ENCODE results near the gene UBE2L3.

Gene UBE2L3

GRCh38 chr22:21650823-21651520, 83.5 kb downstream of the UBE2L3 start:
- no peak for DNase-seq

DNA sequence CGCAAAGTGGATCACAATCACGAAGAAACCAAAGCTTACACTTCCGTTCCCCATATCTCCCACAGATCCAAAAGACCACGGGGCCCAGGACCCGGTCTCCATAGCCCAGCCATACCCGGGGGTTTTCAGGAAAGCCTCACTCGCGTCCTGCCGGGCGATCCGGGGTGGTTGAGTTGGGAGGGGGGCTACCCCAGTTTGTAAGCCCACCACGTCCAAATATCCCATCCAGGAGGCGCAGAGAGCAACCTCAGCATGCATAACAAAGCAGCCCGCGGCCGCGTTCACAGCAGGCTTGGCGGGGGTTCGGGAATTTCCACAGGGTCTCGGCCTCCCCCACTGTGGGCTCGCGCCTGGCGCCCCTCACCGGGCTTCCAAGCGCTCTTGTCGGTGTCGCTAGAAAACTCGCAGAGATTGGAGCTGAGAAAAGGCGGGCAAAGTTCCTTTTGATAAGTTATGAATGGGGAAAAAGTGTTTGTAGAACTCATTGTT, 84.1 kb downstream of the UBE2L3 start:
- DNase-seq, result no peak

DNA sequence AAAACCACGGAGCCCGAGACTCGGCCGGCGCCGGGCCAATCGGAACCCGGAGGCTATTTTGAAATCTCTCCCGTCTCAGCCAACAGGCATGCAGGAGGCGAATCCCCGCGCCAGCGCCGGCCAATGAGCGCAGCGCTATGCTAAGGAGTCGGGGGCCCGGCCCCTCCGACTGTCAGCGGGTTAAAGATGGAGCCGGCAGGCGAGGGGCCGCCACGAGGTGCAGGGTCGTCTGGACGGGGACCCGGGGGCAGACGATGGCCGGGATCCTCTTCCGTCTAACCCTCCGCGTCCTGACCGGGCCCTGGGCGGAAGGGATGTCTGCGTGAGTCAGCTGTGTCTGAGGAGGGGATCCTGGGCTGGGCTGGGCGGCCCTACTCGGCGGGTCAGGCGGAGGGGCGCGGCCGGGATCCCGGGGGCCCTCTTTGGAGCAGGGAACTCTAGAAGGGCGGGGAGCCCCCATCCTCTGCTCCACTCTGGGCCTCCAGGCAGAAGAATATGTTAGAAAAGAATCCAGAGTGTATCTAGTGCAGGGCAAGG, 84.6 kb downstream of the UBE2L3 start:
- peak; percentile 82 for DNase-seq

DNA sequence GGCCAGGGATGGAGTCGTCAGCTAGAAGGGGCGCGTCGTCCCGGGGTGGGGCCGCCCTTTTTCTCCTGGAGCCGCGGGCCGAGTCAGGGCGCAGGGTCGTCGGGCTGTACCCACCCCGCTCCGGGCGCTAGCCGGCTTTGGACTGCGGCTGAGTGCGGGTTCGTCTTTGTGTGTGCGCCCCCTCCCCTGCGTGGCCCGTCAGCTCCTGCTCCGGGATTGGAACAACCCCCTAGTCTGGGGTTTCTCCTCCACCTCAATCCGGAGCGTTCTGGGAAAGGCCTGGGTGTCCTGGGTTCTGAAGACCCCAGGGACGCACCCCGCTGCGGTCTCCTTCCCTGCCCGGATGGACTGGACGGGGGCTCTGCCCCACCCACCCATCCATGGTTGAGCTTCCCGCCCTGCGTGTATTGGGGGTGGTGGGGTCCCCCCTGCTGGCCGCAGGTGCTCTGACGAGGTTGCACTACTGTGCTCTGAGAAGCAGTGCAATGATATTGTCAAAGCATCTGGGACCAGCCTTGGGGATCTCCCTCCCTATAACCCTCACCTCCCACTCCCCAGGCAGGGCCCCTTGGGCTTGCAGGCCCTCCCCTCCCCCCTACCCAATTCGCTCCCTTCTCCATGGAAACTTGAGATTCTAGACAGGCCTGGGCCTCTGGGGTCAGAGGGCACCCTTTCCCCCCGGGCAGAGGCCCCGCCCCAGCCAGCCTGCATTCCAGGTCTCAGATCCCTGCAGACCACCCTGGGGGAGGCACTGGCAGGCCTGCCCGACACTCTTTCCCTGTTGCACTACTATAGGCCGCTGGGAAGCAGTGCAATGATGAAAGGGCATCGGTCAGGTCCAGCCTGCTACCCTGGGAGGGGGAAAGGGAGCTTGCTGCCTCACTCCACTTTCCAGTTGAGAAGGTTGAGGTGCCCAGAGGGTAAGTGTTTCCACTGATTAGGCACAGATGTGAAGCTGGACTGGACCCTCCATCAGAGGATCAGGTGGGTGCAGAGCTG, 85.3 kb downstream of the UBE2L3 start:
- no peak for DNase-seq

DNA sequence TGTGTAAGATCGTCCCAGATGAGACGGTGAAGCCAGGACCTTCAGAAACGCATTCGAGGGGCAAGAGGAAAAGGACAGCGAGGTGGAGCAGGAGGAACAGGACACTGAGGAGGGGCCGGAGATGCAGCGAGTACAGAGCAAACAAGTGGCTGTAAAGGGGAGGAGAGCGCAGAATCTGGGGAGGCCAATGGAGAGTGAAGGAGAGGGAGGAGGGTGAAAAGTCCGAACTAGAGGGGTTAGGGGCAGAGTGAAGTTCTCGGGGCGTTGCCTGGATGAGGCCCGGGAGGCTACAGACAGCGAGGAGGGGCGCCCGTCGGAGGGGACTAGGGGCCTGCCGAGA, 89.5 kb downstream of the UBE2L3 start:
- no peak for DNase-seq

GRCh38 chr22:21657360-21658032, 90.0 kb downstream of the UBE2L3 start:
- peak; percentile 83 for DNase-seq

DNA sequence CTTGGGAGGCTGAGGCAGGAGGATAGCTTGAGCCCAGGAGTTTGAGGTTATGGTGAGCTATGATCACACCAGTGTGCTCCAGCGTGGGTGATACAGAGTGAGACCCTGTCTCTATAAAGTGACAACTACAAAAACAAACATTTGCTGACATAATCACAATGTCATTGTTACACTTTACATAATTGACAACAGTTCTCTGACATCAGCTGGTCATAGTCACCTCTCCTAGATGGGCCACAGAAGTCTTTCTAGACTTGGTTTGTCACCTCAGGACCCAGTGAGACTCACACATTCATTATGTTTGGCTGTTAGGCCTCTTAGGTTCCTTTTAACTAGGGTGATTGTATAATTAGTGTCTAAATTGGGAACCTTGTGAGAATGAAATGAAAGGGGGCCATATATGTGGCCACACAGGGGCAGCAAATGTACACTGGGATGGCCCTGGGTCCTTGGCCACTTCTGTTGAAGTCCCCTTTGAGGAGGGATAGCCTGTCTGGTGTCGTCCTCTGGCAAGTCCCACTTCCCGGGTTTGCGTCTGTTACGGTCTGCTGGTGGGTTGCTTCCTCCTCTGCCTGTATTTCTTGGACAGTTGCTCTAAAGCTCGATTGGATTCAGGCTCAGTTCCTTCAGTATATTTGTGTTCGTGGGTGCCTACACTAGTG, 92.5 kb downstream of the UBE2L3 start:
- no peak for DNase-seq

GRCh38 chr22:21660904-21661303, 93.4 kb downstream of the UBE2L3 start:
- no peak for DNase-seq

- DNase-seq, result no peak
These were observed 94.5 kb downstream of the UBE2L3 start for GRCh38 chr22:21661991-21662390.

GRCh38 chr22:21663738-21664137, 96.2 kb downstream of the UBE2L3 start:
- no peak for DNase-seq

DNA sequence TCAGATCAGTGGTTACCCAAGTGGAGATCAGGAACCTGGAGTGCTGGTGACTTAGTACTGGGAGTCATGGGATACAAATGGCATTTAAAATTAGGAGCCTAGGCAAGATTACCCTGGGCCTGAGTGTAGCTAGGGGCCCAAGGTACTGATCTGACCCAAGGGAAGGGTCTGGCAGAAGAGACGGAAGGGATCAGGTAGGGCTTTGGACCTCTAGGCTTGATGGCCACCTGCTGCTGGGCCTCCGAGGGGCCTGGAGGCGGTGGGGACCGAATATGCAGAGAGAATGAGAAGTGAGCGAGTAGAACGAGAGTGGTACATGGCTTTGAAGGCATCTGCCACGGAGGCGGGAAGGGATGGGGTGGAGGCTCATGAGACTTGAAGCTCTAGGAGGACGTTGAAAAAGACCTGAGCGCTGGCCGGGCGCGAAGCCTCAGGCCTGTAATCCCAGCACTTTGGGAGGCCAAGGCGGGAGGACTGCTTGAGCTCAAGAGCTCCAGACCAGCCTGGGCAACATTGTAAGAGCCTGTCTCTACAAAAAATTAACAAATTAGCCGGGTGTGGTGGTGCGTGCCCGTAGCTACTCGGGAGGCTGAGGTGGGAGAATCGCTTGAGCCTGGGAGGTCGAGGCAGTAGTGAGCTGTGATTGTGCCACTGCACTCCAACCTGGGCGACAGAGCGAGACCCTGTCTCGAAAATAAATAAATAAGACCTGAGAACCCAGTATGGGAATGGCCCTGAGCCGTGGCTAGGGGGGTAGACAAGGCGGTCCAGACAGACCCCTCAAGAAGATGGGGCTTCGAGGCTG, 97.7 kb downstream of the UBE2L3 start:
- no peak for DNase-seq

- DNase-seq, result no peak
These were observed 99.3 kb downstream of the UBE2L3 start for GRCh38 chr22:21666786-21667185.

DNA sequence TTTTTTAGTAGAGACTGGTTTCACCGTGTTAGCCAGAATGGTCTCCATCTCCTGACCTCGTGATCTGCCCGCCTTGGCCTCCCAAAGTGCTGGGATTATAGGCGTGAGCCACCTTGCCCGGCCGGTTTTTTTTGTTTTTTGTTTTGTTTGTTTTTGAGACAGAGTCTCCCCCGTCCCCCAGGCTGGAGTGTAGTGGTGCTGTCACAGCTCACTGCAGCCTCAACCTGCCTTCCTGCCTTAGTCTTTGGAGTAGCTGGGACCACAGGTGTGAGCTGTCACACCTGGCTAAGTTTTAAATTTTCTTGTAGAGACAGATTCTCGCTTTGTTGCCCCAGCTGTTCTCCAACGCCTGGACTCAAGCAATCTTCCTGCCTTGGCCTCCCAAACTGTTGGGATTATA, 101.5 kb downstream of the UBE2L3 start:
- no peak for DNase-seq

- DNase-seq, result no peak
These were observed 104.7 kb downstream of the UBE2L3 start for GRCh38 chr22:21672107-21672629.
